ENCODE results near the gene CTNNBIP1. TPM values are rescaled to one million over a fixed set of nuclear protein-coding genes. Genes with fewer than 3 reads are reported as not detected.
"Not testable (repeated sequence)": the region's sequence is repeated elsewhere in the genome, so short reads cannot be mapped to it uniquely, and the experiment has no call there.

CTNNBIP1 gene
- total and polyA plus RNA-seq, 3 experiments from 2014 or later = 9.1 to 12.9 (median 10.7) TPM

GRCh38 chr1:9927259-9927658, 17.2 kb upstream of the CTNNBIP1 start:
- POLR2A ChIA-PET = interaction anchor here (0.6 kb wide), 1 partner anchor 1279 kb away, joined by 4 read pairs; no protein-coding TSS in a partner anchor

GRCh38 chr1:9922342-9922741, 12.3 kb upstream of the CTNNBIP1 start:
- Histone ChIP-seq H3K36me3 (ENCODE audit: insufficient read depth, low read length) (no peaks in the 10 kb centered on the region), H3K9me3 (ENCODE audit: low read length) (no peaks in the 10 kb centered on the region), H3K4me1 (ENCODE audit: insufficient read depth, low read length) (no peaks in the 10 kb centered on the region), H3K27ac (ENCODE audit: low read depth, low read length) (no peak overlapping the region), H3K4me3 (ENCODE audit: low read length) (no peak overlapping the region), H3K27me3 (ENCODE audit: insufficient read depth, low read length, poor library complexity, severe bottlenecking) (no peaks in the 10 kb centered on the region)
- Mint-ChIP-seq H3K9me3 (no peaks in the 10 kb centered on the region), H3K4me3 (no peak overlapping the region), H3K36me3 (peaks cover 0 to 10% (median 4%) of the 10 kb centered on the region in 3 donors), H3K27ac (peak overlapping the region in 1 of 8 donors; percentile 18), H3K27me3 (peaks cover 0 to 2% of the 10 kb centered on the region in 2 donors), H3K4me1 (no peaks in the 10 kb centered on the region)
- ChIA-PET CTCF (no interaction called here), POLR2A (no interaction called here)
- no peak for DNase-seq

More at GRCh38 chr1:9927259-9927658, 17.2 kb upstream of the CTNNBIP1 start:
- Histone ChIP-seq H3K4me1 (ENCODE audit: insufficient read depth, low read length) (no peaks in the 10 kb centered on the region), H3K36me3 (ENCODE audit: insufficient read depth, low read length) (peaks cover 14% of the 10 kb centered on the region), H3K9me3 (ENCODE audit: low read length) (no peaks in the 10 kb centered on the region), H3K4me3 (ENCODE audit: low read length) (no peak overlapping the region), H3K27me3 (ENCODE audit: insufficient read depth, low read length, poor library complexity, severe bottlenecking) (no peaks in the 10 kb centered on the region), H3K27ac (ENCODE audit: low read depth, low read length) (no peak overlapping the region)
- Mint-ChIP-seq H3K27me3 (no peaks in the 10 kb centered on the region), H3K4me3 (no peak overlapping the region), H3K4me1 (no peaks in the 10 kb centered on the region), H3K36me3 (peaks cover 3 to 40% (median 8%) of the 10 kb centered on the region in 3 donors), H3K27ac (no peak overlapping the region), H3K9me3 (no peaks in the 10 kb centered on the region)
- DNase-seq = no peak
- CTCF ChIA-PET = interaction anchor here (0.7 kb wide), 1 partner anchor 19 kb away, joined by 3 read pairs; no protein-coding TSS in a partner anchor

GRCh38 chr1:9920606-9921005, 10.5 kb upstream of the CTNNBIP1 start:
- H3K4me3 Mint-ChIP-seq = no peak overlapping the region
- H3K9me3 Mint-ChIP-seq = no peaks in the 10 kb centered on the region
- Histone ChIP-seq H3K9me3 (ENCODE audit: low read length) (no peaks in the 10 kb centered on the region), H3K4me1 (ENCODE audit: insufficient read depth, low read length) (no peaks in the 10 kb centered on the region), H3K27ac (ENCODE audit: low read depth, low read length) (no peak overlapping the region), H3K27me3 (ENCODE audit: insufficient read depth, low read length, poor library complexity, severe bottlenecking) (no peaks in the 10 kb centered on the region), H3K4me3 (ENCODE audit: low read length) (no peak overlapping the region), H3K36me3 (ENCODE audit: insufficient read depth, low read length) (no peaks in the 10 kb centered on the region)
- ChIA-PET POLR2A (no interaction called here), CTCF (interaction anchor here (1.6 kb wide), 1 partner anchor 46 kb away, joined by 3 read pairs; no protein-coding TSS in a partner anchor)
- H3K4me1 Mint-ChIP-seq = no peaks in the 10 kb centered on the region
- no peak for DNase-seq
- H3K27me3 Mint-ChIP-seq = peaks cover 0 to 2% of the 10 kb centered on the region in 2 donors
- H3K36me3 Mint-ChIP-seq = peaks cover 0 to 2% (median 0%) of the 10 kb centered on the region in 3 donors
- H3K27ac Mint-ChIP-seq = no peak overlapping the region

DNA sequence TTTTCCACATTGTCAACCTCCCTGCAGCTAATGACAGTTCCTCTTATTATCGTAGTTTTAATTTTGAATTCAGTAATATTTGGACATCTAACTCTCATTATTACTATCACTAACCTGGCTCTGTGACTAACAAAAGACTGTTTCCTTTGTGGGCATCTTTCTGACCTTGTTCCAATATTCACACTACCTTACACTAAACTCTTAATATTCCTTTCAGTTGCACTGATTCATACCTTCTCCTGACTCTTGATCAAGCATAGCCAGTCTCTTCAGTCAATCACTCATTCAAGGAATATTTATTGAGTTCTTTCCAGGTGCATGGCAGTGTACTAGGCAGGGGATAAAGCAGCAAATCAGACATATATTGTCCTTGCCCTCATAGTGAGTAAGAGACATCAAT, 7.8 kb upstream of the CTNNBIP1 start:
- CTCF ChIA-PET = no interaction called here

DNA sequence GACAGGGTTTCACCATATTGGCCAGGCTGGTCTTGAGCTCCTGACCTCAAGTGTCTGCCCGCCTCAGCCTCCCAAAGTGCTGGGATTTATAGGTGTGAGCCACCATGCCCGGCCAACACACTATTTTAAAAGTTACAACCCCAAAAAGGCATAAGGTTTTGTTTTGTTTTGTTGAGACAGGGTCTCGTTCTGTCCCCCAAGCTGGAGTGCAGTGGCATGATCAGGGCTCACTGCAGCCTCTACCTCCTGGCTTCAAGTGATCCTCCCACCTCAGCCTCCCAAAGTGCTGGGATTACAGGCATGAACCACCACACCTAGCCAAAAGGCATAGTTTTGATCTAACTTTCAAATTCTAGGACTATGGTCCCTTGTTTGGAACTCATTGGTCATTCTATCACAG, 7.4 kb upstream of the CTNNBIP1 start:
- H3K27ac ChIP-seq (ENCODE audit: low read depth, low read length); H3K9me3 Mint-ChIP-seq; H3K4me3 Mint-ChIP-seq; H3K4me1 Mint-ChIP-seq; H3K4me1 ChIP-seq (ENCODE audit: insufficient read depth, low read length); POLR2A ChIA-PET; H3K4me3 ChIP-seq (ENCODE audit: low read length); H3K9me3 ChIP-seq (ENCODE audit: low read length); H3K27me3 Mint-ChIP-seq; H3K36me3 ChIP-seq (ENCODE audit: insufficient read depth, low read length); H3K27ac Mint-ChIP-seq; DNase-seq; H3K27me3 ChIP-seq (ENCODE audit: insufficient read depth, low read length, poor library complexity, severe bottlenecking); H3K36me3 Mint-ChIP-seq: not testable (repeated sequence)
- CTCF ChIA-PET = interaction anchor here (0.9 to 1.1 kb wide), 2 partner anchors 13 to 33 kb away, joined by 3 read pairs; no protein-coding TSS in a partner anchor

More for the DNA sequence above, 7.8 kb upstream of the CTNNBIP1 start:
- no peak for DNase-seq
- no peak overlapping the region for H3K4me3 ChIP-seq (ENCODE audit: low read length)
- H3K4me1 ChIP-seq (ENCODE audit: insufficient read depth, low read length) = no peaks in the 10 kb centered on the region
- POLR2A ChIA-PET = no interaction called here
- H3K9me3 Mint-ChIP-seq = no peaks in the 10 kb centered on the region
- H3K27me3 ChIP-seq (ENCODE audit: insufficient read depth, low read length, poor library complexity, severe bottlenecking) = no peaks in the 10 kb centered on the region
- H3K27ac ChIP-seq (ENCODE audit: low read depth, low read length) = no peak overlapping the region
- peaks cover 0 to 2% of the 10 kb centered on the region in 2 donors for H3K27me3 Mint-ChIP-seq
- peak overlapping the region in 1 of 8 donors; percentile 2 for H3K27ac Mint-ChIP-seq
- peaks cover 0 to 2% (median 0%) of the 10 kb centered on the region in 3 donors for H3K36me3 Mint-ChIP-seq
- H3K4me1 Mint-ChIP-seq = no peaks in the 10 kb centered on the region
- no peaks in the 10 kb centered on the region for H3K36me3 ChIP-seq (ENCODE audit: insufficient read depth, low read length)
- no peak overlapping the region for H3K4me3 Mint-ChIP-seq
- no peaks in the 10 kb centered on the region for H3K9me3 ChIP-seq (ENCODE audit: low read length)

- H3K4me3 ChIP-seq (ENCODE audit: low read length) = no peak overlapping the region
- no peaks in the 10 kb centered on the region for H3K9me3 ChIP-seq (ENCODE audit: low read length)
- Mint-ChIP-seq H3K27ac (no peak overlapping the region), H3K4me3 (no peak overlapping the region), H3K36me3 (peaks cover 0 to 2% (median 0%) of the 10 kb centered on the region in 3 donors), H3K9me3 (no peaks in the 10 kb centered on the region), H3K27me3 (peaks cover 0 to 3% of the 10 kb centered on the region in 2 donors), H3K4me1 (peaks cover 7 to 10% (median 7%) of the 10 kb centered on the region in 3 donors)
- H3K36me3 ChIP-seq (ENCODE audit: insufficient read depth, low read length) = no peaks in the 10 kb centered on the region
- no peak overlapping the region for H3K27ac ChIP-seq (ENCODE audit: low read depth, low read length)
- H3K4me1 ChIP-seq (ENCODE audit: insufficient read depth, low read length) = peaks cover 10% of the 10 kb centered on the region
- POLR2A ChIA-PET = interaction anchor here (0.6 kb wide), 1 partner anchor 31 kb away, joined by 3 read pairs; no protein-coding TSS in a partner anchor
- CTCF ChIA-PET = interaction anchor here (0.9 to 1.1 kb wide), 2 partner anchors 12 to 34 kb away, joined by 3 read pairs; no protein-coding TSS in a partner anchor
- no peak for DNase-seq
- no peaks in the 10 kb centered on the region for H3K27me3 ChIP-seq (ENCODE audit: insufficient read depth, low read length, poor library complexity, severe bottlenecking)
Measured at GRCh38 chr1:9916452-9916851, 6.4 kb upstream of the CTNNBIP1 start.

GRCh38 chr1:9914610-9914937, 4.5 kb upstream of the CTNNBIP1 start:
- Histone ChIP-seq H3K36me3 (ENCODE audit: insufficient read depth, low read length) (no peaks in the 10 kb centered on the region), H3K27ac (ENCODE audit: low read depth, low read length) (no peak overlapping the region), H3K27me3 (ENCODE audit: insufficient read depth, low read length, poor library complexity, severe bottlenecking) (no peaks in the 10 kb centered on the region), H3K4me3 (ENCODE audit: low read length) (no peak overlapping the region), H3K9me3 (ENCODE audit: low read length) (no peaks in the 10 kb centered on the region), H3K4me1 (ENCODE audit: insufficient read depth, low read length) (peaks cover 15% of the 10 kb centered on the region)
- peaks cover 0 to 7% (median 2%) of the 10 kb centered on the region in 3 donors for H3K36me3 Mint-ChIP-seq
- H3K27me3 Mint-ChIP-seq = peaks cover 0 to 1% of the 10 kb centered on the region in 2 donors
- no peak overlapping the region for H3K4me3 Mint-ChIP-seq
- peaks cover 16 to 19% (median 17%) of the 10 kb centered on the region in 3 donors for H3K4me1 Mint-ChIP-seq
- DNase-seq = no peak
- CTCF ChIA-PET = interaction anchor here (0.7 to 1.0 kb wide), 2 partner anchors 16 to 39 kb away, joined by 3 to 4 read pairs; no protein-coding TSS in a partner anchor
- H3K9me3 Mint-ChIP-seq = no peaks in the 10 kb centered on the region
- peak overlapping the region in 2 of 8 donors; percentile 8 to 17 for H3K27ac Mint-ChIP-seq
- POLR2A ChIA-PET = interaction anchor here (0.6 kb wide), 2 partner anchors 24 to 36 kb away, joined by 4 read pairs; no protein-coding TSS in a partner anchor

DNA sequence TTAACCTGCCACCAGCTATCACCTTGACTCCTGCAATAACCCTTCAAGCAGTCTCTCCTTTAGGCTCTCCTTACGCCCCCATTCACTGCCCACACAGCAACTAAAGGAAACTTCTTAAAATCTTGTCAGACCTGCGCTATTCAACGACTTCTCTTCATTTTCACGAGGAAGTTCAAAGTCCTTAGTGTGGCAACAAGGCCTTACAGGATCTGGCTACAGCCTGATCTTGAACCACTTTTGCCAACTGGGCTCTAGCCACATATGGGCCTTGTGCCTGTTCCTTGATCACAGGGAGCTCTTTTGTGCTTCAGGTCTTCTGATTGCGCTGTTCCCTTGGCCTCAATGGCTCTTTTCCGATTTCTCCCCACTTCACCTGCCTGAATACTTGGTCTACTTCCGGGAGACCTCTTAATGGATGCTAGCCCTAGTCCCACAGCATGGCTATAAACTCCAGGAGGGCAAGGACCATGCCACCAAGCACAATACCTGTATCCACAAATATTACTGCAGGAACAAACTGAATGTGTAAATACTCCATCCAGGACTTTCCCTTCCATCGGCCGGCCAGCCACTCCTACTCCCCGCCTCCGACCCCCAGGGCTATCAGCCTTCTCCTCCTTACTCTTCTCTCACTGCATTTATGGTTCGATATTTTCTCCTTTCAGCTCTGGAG, 2.3 kb upstream of the CTNNBIP1 start:
- no peaks in the 10 kb centered on the region for H3K9me3 ChIP-seq (ENCODE audit: low read length)
- ChIA-PET POLR2A (no interaction called here), CTCF (no interaction called here)
- no peak for DNase-seq
- H3K36me3 ChIP-seq (ENCODE audit: insufficient read depth, low read length) = no peaks in the 10 kb centered on the region
- H3K4me1 ChIP-seq (ENCODE audit: insufficient read depth, low read length) = peaks cover 26% of the 10 kb centered on the region
- no peak overlapping the region for H3K27ac ChIP-seq (ENCODE audit: low read depth, low read length)
- Mint-ChIP-seq H3K4me3 (peak overlapping the region; percentile 6 to 86 (median 52)), H3K27ac (peak overlapping the region; percentile 21 to 94 (median 56)), H3K27me3 (peaks cover 0 to 5% of the 10 kb centered on the region in 2 donors), H3K36me3 (peaks cover 0 to 10% (median 0%) of the 10 kb centered on the region in 3 donors), H3K9me3 (no peaks in the 10 kb centered on the region), H3K4me1 (peaks cover 31 to 38% (median 34%) of the 10 kb centered on the region in 3 donors)
- no peak overlapping the region for H3K4me3 ChIP-seq (ENCODE audit: low read length)
- no peaks in the 10 kb centered on the region for H3K27me3 ChIP-seq (ENCODE audit: insufficient read depth, low read length, poor library complexity, severe bottlenecking)
